Erythroblast (primary cell): ENCODE results near the gene COL7A1.

ENCODE experiments used
- GATA1 ChIP-seq: IDR thresholded peaks from 2 replicates; pipeline ENCODE4 v1.6.1; 2011; ENCODE audit warnings: low read depth, mild to moderate bottlenecking, control low read depth, low read length, moderate library complexity
- POLR2A ChIP-seq: IDR thresholded peaks from 2 replicates; pipeline ENCODE4 v1.6.1; 2011; ENCODE audit warnings: mild to moderate bottlenecking, low read length

GRCh38 chr3:48598323-48599076 is 3.4 kb upstream of the COL7A1 start:
- TF ChIP-seq POLR2A: no peak
- TF ChIP-seq GATA1: no peak
